Measurements from ENCODE around the gene PHOSPHO1.
A peak's percentile ranks its signal among the peaks of the same experiment; 100 is the strongest.
"Not testable (repeated sequence)": the region's sequence is repeated elsewhere in the genome, so short reads cannot be mapped to it uniquely, and the experiment has no call there.

Gene PHOSPHO1

GRCh38 chr17:49191409-49191916 lies 39.1 kb downstream of the PHOSPHO1 start:
- DNase-seq = peak; percentile 86

- no peak for DNase-seq
These were observed 39.7 kb downstream of the PHOSPHO1 start for GRCh38 chr17:49190932-49191331.

GRCh38 chr17:49187301-49187700 lies 43.3 kb downstream of the PHOSPHO1 start:
- DNase-seq = no peak

- not testable (repeated sequence) for DNase-seq
These were observed 45.2 kb downstream of the PHOSPHO1 start for GRCh38 chr17:49185381-49185780.

- not testable (repeated sequence) for DNase-seq
These were observed 46.1 kb downstream of the PHOSPHO1 start for GRCh38 chr17:49184522-49184921.

- no peak for DNase-seq
These were observed 46.8 kb downstream of the PHOSPHO1 start for GRCh38 chr17:49183801-49184200.

GRCh38 chr17:49183341-49183740 lies 47.2 kb downstream of the PHOSPHO1 start:
- DNase-seq = no peak

GRCh38 chr17:49180998-49181635 lies 49.5 kb downstream of the PHOSPHO1 start:
- DNase-seq = no peak

GRCh38 chr17:49180303-49180702 lies 50.3 kb downstream of the PHOSPHO1 start:
- peak; percentile 55 for DNase-seq

GRCh38 chr17:49175978-49176377 lies 54.6 kb downstream of the PHOSPHO1 start:
- not testable (repeated sequence) for DNase-seq

All from activated CD4-positive, alpha-beta T cell treated with anti-CD3 and anti-CD28 coated beads, Interleukin-10, Interleukin-2, amounts not matched to agents 100 ng/mL and 50 ng/mL, durations not matched to agents 16 hours and 8 hours (primary cell).